Lower leg skin (tissue), 3 donors: ENCODE results near the gene MSH3.
"Not testable (repeated sequence)": the region's sequence is repeated elsewhere in the genome, so short reads cannot be mapped to it uniquely, and the experiment has no call there.

Experiments
- CTCF ChIP-seq, 3 donors: fragments of 450-650 bp; IDR thresholded peaks; one replicate each; pipeline ENCODE4 v1.5.1; 2016; ENCODE audit warnings: antibody characterized with exemption in 3 of 3, mild to moderate bottlenecking in 3 of 3, moderate library complexity in 2 of 3
- POLR2A ChIP-seq, 2 donors: fragments of 450-650 bp; IDR thresholded peaks; one replicate each; pipeline ENCODE4 v1.6.1; 2016 to 2017; ENCODE audit warnings: antibody characterized with exemption in 2 of 2, mild to moderate bottlenecking in 1 of 2, moderate library complexity in 1 of 2

GRCh38 chr5:80846422-80846821, 192.0 kb downstream of the MSH3 start:
- not testable (repeated sequence) for TF ChIP-seq CTCF, POLR2A (IDR thresholded peaks at IDR 0.05)
